SH-SY5Y (cell line): ENCODE data around the gene SPATA33.

Source experiments
- GATA2 ChIP-seq: IDR thresholded peaks from 2 replicates; pipeline ENCODE4 v1.6.1; 2011; ENCODE audit warnings: mild to moderate bottlenecking, low read depth, low read length
- GATA3 ChIP-seq: IDR thresholded peaks from 2 replicates; pipeline ENCODE4 v1.6.1; 2011; ENCODE audit warnings: low read depth, mild to moderate bottlenecking, low read length, moderate library complexity

The SPATA33 gene

DNA sequence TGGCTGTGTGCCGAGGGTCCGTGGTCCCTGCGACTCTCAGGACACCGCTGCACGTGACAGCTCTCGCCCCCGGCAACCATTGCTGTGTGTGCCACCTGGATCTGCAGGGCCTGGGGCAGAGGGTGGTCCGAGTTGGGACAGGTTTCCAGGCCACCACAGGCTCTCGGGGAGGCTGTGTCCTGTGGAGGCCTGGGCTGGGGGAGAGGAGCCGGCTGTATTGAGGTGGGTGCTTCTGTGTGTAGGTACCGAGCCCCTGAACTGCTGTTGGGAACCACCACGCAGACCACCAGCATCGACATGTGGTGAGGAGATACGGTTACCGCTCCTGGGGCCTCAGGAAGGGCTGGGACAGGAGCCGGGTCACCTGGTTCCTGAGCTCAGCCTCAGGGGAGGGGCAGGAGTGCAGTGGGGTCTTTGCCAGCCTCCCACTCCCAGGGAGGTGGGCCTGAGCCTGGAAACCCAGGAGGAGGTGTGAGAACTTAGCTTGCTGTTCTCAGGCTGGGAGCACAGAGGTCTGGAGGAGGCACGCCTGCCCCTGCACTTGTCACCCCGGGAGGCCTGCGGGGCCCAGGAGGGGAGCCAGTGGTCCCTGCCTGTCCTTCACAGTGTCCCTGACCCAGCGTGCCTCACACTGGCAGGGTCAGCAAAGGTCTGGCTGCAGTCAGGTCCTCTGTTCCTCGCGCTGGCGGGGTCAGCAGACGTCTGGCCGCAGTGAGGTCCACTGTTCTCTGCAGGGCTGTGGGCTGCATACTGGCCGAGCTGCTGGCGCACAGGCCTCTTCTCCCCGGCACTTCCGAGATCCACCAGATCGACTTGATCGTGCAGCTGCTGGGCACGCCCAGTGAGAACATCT is 36.5 kb downstream of the SPATA33 start:
- TF ChIP-seq GATA3 (no peak), GATA2 (no peak)

DNA sequence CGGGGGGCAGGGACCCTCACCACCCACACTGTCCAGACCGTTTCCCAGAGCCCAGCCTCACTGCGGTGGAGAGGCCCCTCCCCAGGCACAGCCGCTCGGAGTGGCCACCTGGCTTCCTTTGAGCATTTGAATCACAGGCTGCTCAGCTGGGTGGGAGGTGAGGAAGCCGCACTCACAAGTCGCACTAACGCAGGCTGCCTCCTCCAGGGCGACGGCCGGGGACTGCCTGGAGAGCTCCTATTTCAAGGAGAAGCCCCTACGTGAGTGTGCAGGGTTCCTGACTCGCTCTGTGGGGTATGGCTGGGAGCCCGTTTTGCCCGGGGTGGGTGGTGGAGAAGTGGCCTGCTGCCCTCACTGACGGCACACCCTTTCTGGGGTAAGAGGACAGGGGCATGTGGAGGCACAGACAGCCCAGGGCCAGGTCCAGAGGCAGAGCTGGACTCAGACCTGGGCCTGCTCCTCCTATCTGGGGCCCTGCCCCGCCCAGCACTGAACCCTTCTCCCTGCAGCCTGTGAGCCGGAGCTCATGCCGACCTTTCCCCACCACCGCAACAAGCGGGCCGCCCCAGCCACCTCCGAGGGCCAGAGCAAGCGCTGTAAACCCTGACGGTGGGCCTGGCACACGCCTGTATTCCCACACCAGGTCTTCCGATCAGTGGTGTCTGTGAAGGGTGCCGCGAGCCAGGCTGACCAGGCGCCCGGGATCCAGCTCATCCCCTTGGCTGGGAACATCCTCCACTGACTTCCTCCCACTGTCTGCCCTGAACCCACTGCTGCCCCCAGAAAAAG is 37.6 kb downstream of the SPATA33 start:
- TF ChIP-seq GATA2 (no peak), GATA3 (no peak)

DNA sequence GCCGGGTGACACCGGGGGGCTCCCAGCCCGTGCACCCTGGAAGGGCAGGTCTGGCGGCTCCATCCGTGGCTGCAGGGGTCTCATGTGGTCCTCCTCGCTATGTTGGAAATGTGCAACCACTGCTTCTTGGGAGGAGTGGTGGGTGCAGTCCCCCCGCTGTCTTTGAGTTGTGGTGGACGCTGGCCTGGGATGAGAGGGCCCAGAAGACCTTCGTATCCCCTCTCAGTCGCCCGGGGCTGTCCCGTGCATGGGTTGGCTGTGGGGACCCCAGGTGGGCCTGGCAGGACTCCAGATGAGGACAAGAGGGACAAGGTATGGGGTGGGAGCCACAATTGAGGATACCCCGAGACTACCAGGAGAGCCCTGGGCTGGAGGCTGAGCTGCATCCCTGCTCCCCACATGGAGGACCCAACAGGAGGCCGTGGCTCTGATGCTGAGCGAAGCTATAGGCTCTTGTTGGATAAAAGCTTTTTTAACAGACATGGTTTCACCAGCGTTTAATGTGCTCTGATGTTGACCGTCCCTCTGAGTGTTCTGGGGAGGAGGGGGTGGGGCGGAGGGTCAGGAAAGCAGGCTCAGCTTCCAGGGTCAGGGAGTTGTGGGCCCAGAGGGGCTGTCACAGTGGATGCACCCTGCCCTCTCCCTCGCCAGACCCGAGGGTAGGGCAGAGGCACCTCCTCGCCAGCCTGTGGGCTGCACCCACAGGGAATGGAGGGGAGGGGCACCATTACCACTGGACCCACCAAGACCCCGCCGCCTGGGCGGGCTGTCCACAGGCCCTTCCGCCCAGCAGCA is 38.4 kb downstream of the SPATA33 start:
- no peak for TF ChIP-seq GATA2
- no peak for TF ChIP-seq GATA3

GRCh38 chr16:89696670-89697128 is 39.1 kb downstream of the SPATA33 start:
- TF ChIP-seq GATA2 (no peak), GATA3 (no peak)

GRCh38 chr16:89697161-89697615 is 39.6 kb downstream of the SPATA33 start:
- TF ChIP-seq GATA2 (no peak), GATA3 (no peak)

DNA sequence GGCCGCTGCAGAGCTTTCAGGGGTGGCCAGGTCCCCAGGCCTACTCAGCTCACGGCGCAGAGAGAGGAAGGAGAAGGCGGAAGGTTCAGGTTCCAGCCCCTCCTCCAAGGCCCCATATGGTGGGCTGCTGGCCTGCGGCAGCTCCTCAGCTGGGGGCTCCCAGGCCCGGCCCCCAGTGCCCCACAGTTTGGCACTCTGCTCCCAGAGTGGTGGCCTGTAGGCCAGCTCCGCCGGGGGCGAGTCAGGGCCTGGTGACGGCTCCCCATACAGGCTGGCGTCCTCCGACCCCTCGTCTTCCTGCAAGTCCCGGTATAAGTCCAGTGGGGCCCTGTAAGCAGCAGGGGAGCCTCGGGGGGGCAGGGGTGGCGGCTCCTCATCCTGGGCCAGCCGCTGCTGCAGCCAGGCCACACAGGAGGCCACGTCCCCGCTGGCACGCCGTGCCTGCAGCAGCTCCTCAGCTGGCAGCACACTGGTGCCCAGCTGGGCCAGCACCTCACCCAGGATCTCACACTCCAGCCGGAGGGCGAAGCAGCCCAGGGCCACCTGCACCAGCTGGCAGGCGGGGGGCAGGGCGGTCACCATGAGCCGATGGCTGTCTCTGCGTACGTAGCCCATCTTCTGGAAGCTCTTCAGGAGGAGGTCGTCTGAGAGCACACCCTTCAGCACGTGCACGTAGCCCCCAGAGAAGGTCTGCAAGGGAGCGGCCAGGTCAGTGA is 40.1 kb downstream of the SPATA33 start:
- TF ChIP-seq GATA3 (no peak), GATA2 (no peak)

DNA sequence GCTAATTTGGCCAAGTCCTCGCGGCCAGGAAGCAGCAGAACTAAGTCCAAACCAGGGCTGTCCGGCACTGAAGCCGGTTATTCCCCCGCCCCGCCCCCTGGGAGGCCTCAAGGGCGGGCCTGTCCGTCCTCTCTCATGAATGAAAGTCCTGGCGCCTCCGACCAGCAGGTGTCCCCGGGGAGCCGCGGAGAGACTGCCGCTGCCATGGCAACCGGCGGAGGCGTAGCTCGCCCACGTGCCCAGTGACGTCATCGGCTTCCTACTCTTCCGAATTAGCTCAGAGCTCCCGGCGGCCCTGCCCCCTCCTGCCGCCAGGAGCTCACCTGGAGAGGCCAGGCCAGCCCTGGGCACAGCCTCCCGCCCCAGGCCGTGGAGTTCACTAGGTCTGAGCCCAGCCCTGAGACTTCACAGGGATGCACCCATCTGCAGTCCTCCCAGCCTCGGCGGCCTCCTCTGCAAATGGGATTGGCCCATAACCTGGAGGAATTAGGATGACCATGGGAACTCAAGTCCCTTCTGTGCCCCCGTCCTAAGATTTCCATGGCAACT is 42.5 kb downstream of the SPATA33 start:
- TF ChIP-seq GATA2 (no peak), GATA3 (no peak)

GRCh38 chr16:89700649-89701424 is 43.2 kb downstream of the SPATA33 start:
- TF ChIP-seq GATA2 (no peak), GATA3 (no peak)

- no peak for TF ChIP-seq GATA2
- no peak for TF ChIP-seq GATA3
Measured at GRCh38 chr16:89701425-89702406, 44.1 kb downstream of the SPATA33 start, which contains the start of gene SPATA2L. Gene SPATA2L, minus strand, starts transcription at chr16:89701705. Its CDS starts 473 bp downstream, at chr16:89701232.

GRCh38 chr16:89704281-89704680 is 46.6 kb downstream of the SPATA33 start:
- TF ChIP-seq GATA2: no peak
- TF ChIP-seq GATA3: no peak

DNA sequence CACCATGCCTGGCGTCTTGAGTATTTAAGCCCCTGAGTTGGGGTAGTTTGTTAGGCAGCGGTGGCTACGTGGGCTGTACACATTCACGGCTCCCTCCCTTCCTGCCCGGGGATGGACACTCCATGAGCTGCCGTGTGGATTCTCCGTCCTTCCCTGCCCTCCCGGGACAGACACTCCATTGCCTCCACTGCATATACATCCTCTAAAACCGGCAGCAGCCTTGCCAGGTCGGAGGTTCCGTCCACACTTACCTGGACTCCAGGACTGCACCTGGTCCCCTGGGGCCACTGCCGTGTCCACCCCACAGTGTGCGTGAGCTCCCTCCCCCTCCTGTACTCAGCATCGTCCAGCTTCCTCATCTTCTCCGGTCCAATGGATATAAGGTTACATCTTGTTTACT is 47.4 kb downstream of the SPATA33 start:
- TF ChIP-seq GATA3 (no peak), GATA2 (no peak)
